GM12878 (cell line): ENCODE measurements around the gene TULP1. TPM values are rescaled to one million over a fixed set of nuclear protein-coding genes. Genes with fewer than 3 reads are reported as not detected.

Experiments used
- ATAC-seq: fragments of 200-7000 bp; cut with Tn5 transposase; 3 replicates; pipeline ENCODE4 v1.9.1; 2020; ENCODE audit warnings: mild to moderate bottlenecking, moderate library complexity
- BruUV-seq: library from RNA; stranded (reverse); fragments of 400-500 nt; replicated peaks from 2 replicates; lab custom pipeline; 2021; lab: Mats Ljungman, UMichigan
- CTCF ChIA-PET: fragments of 300-600 bp; sonication (Branson Sonifier 250); formaldehyde crosslinking; extraction: SDS; loops from one replicate; lab custom pipeline; 2021; ENCODE audit warnings: inconsistent platforms; lab: Yijun Ruan, JAX
- POLR2A ChIA-PET: fragments of 350-600 bp; formaldehyde crosslinking; extraction: SDS; loops from one replicate; lab custom pipeline; 2021; ENCODE audit warnings: inconsistent platforms; lab: Charles Lee
- RAD21 ChIA-PET: fragments of 300-600 bp; sonication (Branson Sonifier 250); formaldehyde crosslinking; loops from one replicate; lab custom pipeline; 2023; ENCODE audit warnings: antibody characterized with exemption; ENCODE audit not compliant: unreplicated experiment; lab: Charles Lee
- SMC1A ChIA-PET: fragments of 300-600 bp; sonication (Branson Sonifier 250); formaldehyde crosslinking; loops from one replicate; lab custom pipeline; 2023; ENCODE audit not compliant: unreplicated experiment, uncharacterized antibody; lab: Charles Lee
- DNase-seq: peaks from one replicate; pipeline ENCODE4 v3.0.0-alpha.2; 2011; ENCODE audit warnings: low read depth, low spot score
- FAIRE-seq: peaks from 3 replicates; lab custom pipeline; 2011; peaks lifted over from hg19 to GRCh38; lab: Jason Lieb, UNC
- H2AFZ ChIP-seq: 2 replicates; pipeline ENCODE4 v1.6.0; 2011; ENCODE audit warnings: low read depth, low read length, control low read depth; ENCODE audit not compliant: control insufficient read depth
- H3K27ac ChIP-seq: 2 replicates; pipeline ENCODE4 v1.5.1; 2011; ENCODE audit warnings: control low read depth; ENCODE audit not compliant: control insufficient read depth, insufficient read depth
- H3K27me3 ChIP-seq, 2 experiments: replicated peaks in 1 of 2; 2 replicates each; pipeline versions ENCODE4 v1.6.0 to v1.6.1; 2011; ENCODE audit warnings: low read length in 1 of 2; ENCODE audit not compliant: control insufficient read depth in 2 of 2, insufficient read depth in 2 of 2
- H3K36me3 ChIP-seq, 2 experiments: 2 replicates each; pipeline ENCODE4 v1.5.1; 2011; ENCODE audit warnings: low read length in 1 of 2; ENCODE audit not compliant: control insufficient read depth in 2 of 2, insufficient read depth in 2 of 2
- H3K4me1 ChIP-seq: 2 replicates; pipeline ENCODE4 v1.6.1; 2011; ENCODE audit warnings: mild to moderate bottlenecking, low read length, moderate library complexity, mixed read lengths; ENCODE audit not compliant: control insufficient read depth, insufficient read depth
- H3K4me2 ChIP-seq: 2 replicates; pipeline ENCODE4 v1.6.0; 2011; ENCODE audit warnings: control low read depth; ENCODE audit not compliant: control insufficient read depth, insufficient read depth
- H3K4me3 ChIP-seq: fragments of 200-600 bp; sonication (generic); 2 replicates; pipeline ENCODE4 v1.5.1; 2016
- H3K79me2 ChIP-seq: 2 replicates; pipeline ENCODE4 v1.6.0; 2011; ENCODE audit warnings: low read length; ENCODE audit not compliant: control insufficient read depth, insufficient read depth
- H3K9ac ChIP-seq: 2 replicates; pipeline ENCODE4 v1.8.0; 2011; ENCODE audit warnings: low read length, control low read depth, mixed read lengths; ENCODE audit not compliant: control insufficient read depth, insufficient read depth
- H3K9me3 ChIP-seq: replicated peaks from 3 replicates; pipeline ENCODE4 v1.5.1; 2011; ENCODE audit warnings: mild to moderate bottlenecking, low read length; ENCODE audit not compliant: control insufficient read depth, insufficient read depth
- H4K20me1 ChIP-seq: 2 replicates; pipeline ENCODE4 v1.6.0; 2011; ENCODE audit not compliant: control insufficient read depth, insufficient read depth
- ELK1 ChIP-seq: IDR thresholded peaks from 2 replicates; pipeline ENCODE4 v1.6.1; 2012; ENCODE audit warnings: low read depth, low read length, improper control_type of control experiment
- RUNX3 ChIP-seq: IDR thresholded peaks from 2 replicates; pipeline ENCODE4 v1.6.1; 2012; ENCODE audit warnings: low read length, inconsistent platforms
- WGBS: methylation state at CpG from one replicate; pipeline ENCODE4 v1.1.6; 2016; ENCODE audit warnings: low lambda C conversion rate; ENCODE audit not compliant: insufficient replicate concordance, insufficient coverage; ENCODE audit errors: missing lambda C conversion rate; 5-methylcytosine and 5-hydroxymethylcytosine counted together
- in situ Hi-C: fragments of 300-500 bp; cut with MboI; formaldehyde crosslinking; loops from 9 replicates; pipeline ENCODE4 v1.14.3; 2018; ENCODE audit warnings: mixed read lengths
- intact Hi-C: fragments of 100-400 bp; cut with micrococcal nuclease; formaldehyde crosslinking; loops from one replicate; pipeline ENCODE4 v1.14.2; 2022; ENCODE audit not compliant: unreplicated experiment
- polyA plus RNA-seq, 11 experiments: library from polyadenylated mRNA; depleted of rRNA in 4 of 11; unstranded in 6 of 11; stranded (reverse) in 5 of 11; fragments of >200 nt; fragmentation: Nextera tagmentation in 4 of 11; fragmentation: Illumina TruSeq in 1 of 11; extraction: Ambion mirVana in 4 of 11; extraction: Trizol in 1 of 11; gene quantifications; 1 replicate in 1 of 11; 2 replicates in 10 of 11; pipeline versions ENCODE4 v1.2.1 to v1.2.3, GENCODE V29; 2011 to 2016; ENCODE audit warnings: inconsistent platforms in 2 of 11, missing spikeins in 2 of 11, low read depth in 1 of 11
- total RNA-seq, 4 experiments: library from RNA; depleted of rRNA in 3 of 4; stranded (reverse); fragments of >200 nt in 3 of 4; fragmentation: Illumina TruSeq in 1 of 4; extraction: Trizol in 1 of 4; gene quantifications; 2 replicates each; pipeline versions ENCODE4 v1.2.1 to v1.2.3, GENCODE V29; 2013 to 2021
- TF ChIP-seq, protein P1 (sequence below): fragments of 450-650 bp; IDR thresholded peaks from 2 replicates; pipeline ENCODE4 v1.6.1; 2016; ENCODE audit warnings: mild to moderate bottlenecking

Gene TULP1
- total and polyA plus RNA-seq, 10 of the 15 experiments (the other 5 are each of a cell fraction or from before 2014, with no cell fraction given): not detected

- ChIA-PET CTCF (interaction anchor here (1.0 to 3.6 kb wide), 4 partner anchors 17 to 171 kb away, joined by 3 to 20 read pairs (median 12); partner anchors contain the start of genes DEF6 and FANCE), POLR2A (interaction anchor here (0.5 to 1.7 kb wide), 5 partner anchors 17 to 226 kb away, joined by 3 to 4 read pairs (median 3); partner anchors contain the start of gene FANCE), SMC1A (interaction anchor here (1.4 to 2.1 kb wide), 3 partner anchors 20 to 168 kb away, joined by 4 to 8 read pairs (median 5); no protein-coding TSS in a partner anchor), RAD21 (interaction anchor here (1.2 to 1.8 kb wide), 4 partner anchors 17 to 172 kb away, joined by 3 to 10 read pairs (median 6); partner anchors contain the start of genes DEF6 and FANCE)
- no TSS peak for BruUV-seq
- WGBS: 2% methylated on average over 30 of the region's 37 CpGs
- peak; percentile 42; the same call in 1 of the 2 replicates for TF ChIP-seq RUNX3
- TF ChIP-seq, protein P1, sequence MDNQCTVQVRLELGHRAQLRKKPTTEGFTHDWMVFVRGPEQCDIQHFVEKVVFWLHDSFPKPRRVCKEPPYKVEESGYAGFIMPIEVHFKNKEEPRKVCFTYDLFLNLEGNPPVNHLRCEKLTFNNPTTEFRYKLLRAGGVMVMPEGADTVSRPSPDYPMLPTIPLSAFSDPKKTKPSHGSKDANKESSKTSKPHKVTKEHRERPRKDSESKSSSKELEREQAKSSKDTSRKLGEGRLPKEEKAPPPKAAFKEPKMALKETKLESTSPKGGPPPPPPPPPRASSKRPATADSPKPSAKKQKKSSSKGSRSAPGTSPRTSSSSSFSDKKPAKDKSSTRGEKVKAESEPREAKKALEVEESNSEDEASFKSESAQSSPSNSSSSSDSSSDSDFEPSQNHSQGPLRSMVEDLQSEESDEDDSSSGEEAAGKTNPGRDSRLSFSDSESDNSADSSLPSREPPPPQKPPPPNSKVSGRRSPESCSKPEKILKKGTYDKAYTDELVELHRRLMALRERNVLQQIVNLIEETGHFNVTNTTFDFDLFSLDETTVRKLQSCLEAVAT: 0 out of 2 replicates have a peak, but pooled peaks have one; percentile 25
- TF ChIP-seq ELK1: no peak
- peak overlapping the region; percentile 87 for H3K27ac ChIP-seq
- no peaks in the 10 kb centered on the region for H3K4me1 ChIP-seq
- intact Hi-C loops: loop anchor here (1.0 to 2.0 kb wide), 3 partner anchors 16 to 172 kb away; partner anchors contain the start of genes DEF6, FANCE and PPARD
- H3K4me3 ChIP-seq: peak overlapping the region; percentile 99
- no peaks in the 10 kb centered on the region for H3K27me3 ChIP-seq
- no peak for DNase-seq
- H3K36me3 ChIP-seq: peaks cover 11 to 14% of the 10 kb centered on the region in 2 experiments
- ATAC-seq: peak; percentile 24
- H3K9ac ChIP-seq: peak overlapping the region; percentile 97
- H2AFZ ChIP-seq: no peak overlapping the region
- no peak for FAIRE-seq
- in situ Hi-C loops: loop anchor here (5.0 kb wide), 1 partner anchor 172 kb away; the partner anchor contains the start of gene DEF6
- H3K79me2 ChIP-seq: peaks cover 33% of the 10 kb centered on the region
- peaks cover 7% of the 10 kb centered on the region; the same call in 1 of the 2 replicates for H4K20me1 ChIP-seq
- peak overlapping the region; percentile 83 for H3K4me2 ChIP-seq
- no peaks in the 10 kb centered on the region for H3K9me3 ChIP-seq
Measured at GRCh38 chr6:35468980-35469750, 43.5 kb downstream of the TULP1 start.
